WERI-Rb-1 (cell line): ENCODE results near the gene CASP7.

Experiments
- DNase-seq: peaks from one replicate; pipeline ENCODE4 v3.0.0-alpha.2; 2020
- H3K27ac ChIP-seq: fragments of 250-450 bp; sonication (Bioruptor Pico); 2 replicates; pipeline ENCODE4 v1.5.1; 2020; ENCODE audit warnings: mild to moderate bottlenecking, moderate library complexity
- H3K27me3 ChIP-seq: fragments of 250-450 bp; sonication (Bioruptor Pico); 2 replicates; pipeline ENCODE4 v1.5.1; 2021; ENCODE audit warnings: mild to moderate bottlenecking, low read depth, moderate library complexity; ENCODE audit not compliant: insufficient read depth, severe bottlenecking
- H3K36me3 ChIP-seq: fragments of 250-450 bp; sonication (Bioruptor Pico); 2 replicates; pipeline ENCODE4 v1.5.1; 2020; ENCODE audit warnings: mild to moderate bottlenecking, moderate library complexity
- H3K4me3 ChIP-seq: 2 replicates; pipeline ENCODE4 v1.5.1; 2011; ENCODE audit warnings: low read depth, mild to moderate bottlenecking, control low read depth, low read length
- H3K9me3 ChIP-seq: fragments of 250-450 bp; sonication (Bioruptor Pico); 2 replicates; pipeline ENCODE4 v1.5.1; 2021; ENCODE audit warnings: mild to moderate bottlenecking, moderate library complexity; ENCODE audit not compliant: severe bottlenecking
- TF ChIP-seq, protein P1 (sequence below): IDR thresholded peaks from 2 replicates; pipeline ENCODE4 v1.5.1; 2011; ENCODE audit warnings: low read depth, mild to moderate bottlenecking, control low read depth, inconsistent platforms, low read length

Gene CASP7

GRCh38 chr10:113695691-113696090, 16.0 kb downstream of the CASP7 start:
- H3K27me3 ChIP-seq, result no peaks in the 10 kb centered on the region
- no peak for DNase-seq

GRCh38 chr10:113697595-113697994, 17.9 kb downstream of the CASP7 start:
- TF ChIP-seq, protein P1, sequence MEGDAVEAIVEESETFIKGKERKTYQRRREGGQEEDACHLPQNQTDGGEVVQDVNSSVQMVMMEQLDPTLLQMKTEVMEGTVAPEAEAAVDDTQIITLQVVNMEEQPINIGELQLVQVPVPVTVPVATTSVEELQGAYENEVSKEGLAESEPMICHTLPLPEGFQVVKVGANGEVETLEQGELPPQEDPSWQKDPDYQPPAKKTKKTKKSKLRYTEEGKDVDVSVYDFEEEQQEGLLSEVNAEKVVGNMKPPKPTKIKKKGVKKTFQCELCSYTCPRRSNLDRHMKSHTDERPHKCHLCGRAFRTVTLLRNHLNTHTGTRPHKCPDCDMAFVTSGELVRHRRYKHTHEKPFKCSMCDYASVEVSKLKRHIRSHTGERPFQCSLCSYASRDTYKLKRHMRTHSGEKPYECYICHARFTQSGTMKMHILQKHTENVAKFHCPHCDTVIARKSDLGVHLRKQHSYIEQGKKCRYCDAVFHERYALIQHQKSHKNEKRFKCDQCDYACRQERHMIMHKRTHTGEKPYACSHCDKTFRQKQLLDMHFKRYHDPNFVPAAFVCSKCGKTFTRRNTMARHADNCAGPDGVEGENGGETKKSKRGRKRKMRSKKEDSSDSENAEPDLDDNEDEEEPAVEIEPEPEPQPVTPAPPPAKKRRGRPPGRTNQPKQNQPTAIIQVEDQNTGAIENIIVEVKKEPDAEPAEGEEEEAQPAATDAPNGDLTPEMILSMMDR, result no peak
- H3K9me3 ChIP-seq, result peaks cover 10% of the 10 kb centered on the region
- no peaks in the 10 kb centered on the region for H3K27me3 ChIP-seq
- H3K4me3 ChIP-seq, result no peak overlapping the region
- H3K27ac ChIP-seq, result no peak overlapping the region
- no peak for DNase-seq
- peaks cover 3% of the 10 kb centered on the region; the same call in 1 of the 2 replicates for H3K36me3 ChIP-seq

More at GRCh38 chr10:113695691-113696090, 16.0 kb downstream of the CASP7 start:
- no peak overlapping the region for H3K27ac ChIP-seq
- no peak overlapping the region for H3K4me3 ChIP-seq
- peaks cover 3% of the 10 kb centered on the region; the same call in 1 of the 2 replicates for H3K36me3 ChIP-seq
- peaks cover 13% of the 10 kb centered on the region for H3K9me3 ChIP-seq
- TF ChIP-seq, protein P1, result no peak

DNA sequence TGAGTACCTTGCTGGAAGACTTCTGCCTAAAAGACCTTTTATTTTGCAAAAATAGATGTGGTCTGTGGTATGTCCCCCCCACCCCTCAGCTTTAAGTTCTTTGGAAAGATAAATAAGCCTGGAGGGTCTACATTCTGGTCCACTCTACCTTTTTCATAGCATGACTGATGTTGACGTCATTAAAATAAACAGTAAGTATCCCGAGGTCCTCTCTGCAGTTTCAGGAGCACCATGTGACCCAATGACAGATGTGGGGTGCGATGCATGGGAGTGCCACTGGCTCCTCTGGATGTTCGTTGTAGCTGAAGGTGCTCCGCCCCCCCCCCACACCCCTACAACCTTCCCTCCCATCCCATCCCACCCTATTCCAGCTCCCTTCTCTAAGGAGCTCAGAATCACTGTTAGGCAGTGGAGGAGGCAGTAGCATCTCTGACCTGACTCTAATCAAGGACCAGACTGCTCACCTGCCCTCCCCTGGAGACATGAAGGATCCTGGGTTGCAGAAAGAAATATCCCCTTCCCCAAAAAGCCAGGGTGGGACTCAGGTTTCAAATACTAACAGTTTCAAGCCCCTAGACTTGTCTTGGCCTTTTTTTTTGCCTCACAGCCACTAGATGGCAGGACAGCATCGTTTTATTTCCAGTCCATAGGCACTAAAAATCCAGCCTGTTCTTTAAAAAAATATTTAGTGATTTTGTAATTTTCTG, 25.1 kb downstream of the CASP7 start:
- H3K36me3 ChIP-seq, result no peaks in the 10 kb centered on the region
- no peak overlapping the region for H3K4me3 ChIP-seq
- H3K27ac ChIP-seq, result no peak overlapping the region
- DNase-seq, result peak; percentile 24
- no peaks in the 10 kb centered on the region for H3K27me3 ChIP-seq
- H3K9me3 ChIP-seq, result no peaks in the 10 kb centered on the region
- TF ChIP-seq, protein P1, result peak; percentile 44

- no peak overlapping the region for H3K4me3 ChIP-seq
- H3K36me3 ChIP-seq, result no peaks in the 10 kb centered on the region
- no peak overlapping the region for H3K27ac ChIP-seq
- TF ChIP-seq, protein P1, result no peak
- no peak for DNase-seq
- H3K9me3 ChIP-seq, result no peaks in the 10 kb centered on the region
- no peaks in the 10 kb centered on the region for H3K27me3 ChIP-seq
Observed at GRCh38 chr10:113705344-113705652, 25.6 kb downstream of the CASP7 start.

GRCh38 chr10:113706623-113707022, 26.9 kb downstream of the CASP7 start:
- DNase-seq, result no peak
- no peaks in the 10 kb centered on the region for H3K36me3 ChIP-seq
- no peaks in the 10 kb centered on the region for H3K27me3 ChIP-seq
- H3K4me3 ChIP-seq, result no peak overlapping the region
- H3K9me3 ChIP-seq, result no peaks in the 10 kb centered on the region
- H3K27ac ChIP-seq, result no peak overlapping the region
- TF ChIP-seq, protein P1, result no peak

- TF ChIP-seq, protein P1, result no peak
- Histone ChIP-seq H3K9me3 (no peaks in the 10 kb centered on the region), H3K36me3 (no peaks in the 10 kb centered on the region), H3K27ac (no peak overlapping the region), H3K4me3 (no peak overlapping the region), H3K27me3 (no peaks in the 10 kb centered on the region)
- DNase-seq, result no peak
Observed at GRCh38 chr10:113708640-113709039, 28.9 kb downstream of the CASP7 start.
